Type B pancreatic cell (in vitro differentiated cells): ENCODE measurements around the gene ESX1. TPM values are rescaled to one million over a fixed set of nuclear protein-coding genes. Genes with fewer than 3 reads are reported as not detected.

ENCODE experiments used
- DNase-seq: peaks from one replicate; pipeline ENCODE4 v3.0.0; 2021; ENCODE audit warnings: mixed read lengths; ENCODE audit not compliant: unreplicated experiment; ENCODE audit errors: extremely low spot score
- H3K27ac Mint-ChIP-seq: 2 replicates; pipeline ENCODE4 v1.8.0; 2021; ENCODE audit warnings: mild to moderate bottlenecking, mixed read lengths
- H3K27me3 Mint-ChIP-seq: 2 replicates; pipeline ENCODE4 v1.8.0; 2021; ENCODE audit warnings: mixed read lengths
- H3K36me3 Mint-ChIP-seq: 2 replicates; pipeline ENCODE4 v1.8.0; 2021; ENCODE audit warnings: mixed read lengths
- H3K4me1 Mint-ChIP-seq: one replicate; pipeline ENCODE4 v1.8.0; 2021; ENCODE audit warnings: mixed read lengths; ENCODE audit not compliant: unreplicated experiment
- H3K4me3 Mint-ChIP-seq: 2 replicates; pipeline ENCODE4 v1.8.0; 2021; ENCODE audit warnings: mild to moderate bottlenecking, mixed read lengths
- H3K9me3 Mint-ChIP-seq: 2 replicates; pipeline ENCODE4 v1.8.0; 2021; ENCODE audit warnings: mixed read lengths
- total RNA-seq: library from RNA; stranded (reverse); gene quantifications from 2 replicates; pipeline ENCODE4 v1.2.1, GENCODE V29; 2021; ENCODE audit warnings: low replicate concordance
- TF ChIP-seq, protein P1 (sequence below): fragments of 200-600 bp; sonication (generic); conservative IDR thresholded peaks from 2 replicates; pipeline ENCODE4 v1.5.0; 2021; ENCODE audit warnings: antibody characterized with exemption, mild to moderate bottlenecking

Gene ESX1
- total RNA-seq, 1 donor from 2014 or later: 0.19 TPM

DNA sequence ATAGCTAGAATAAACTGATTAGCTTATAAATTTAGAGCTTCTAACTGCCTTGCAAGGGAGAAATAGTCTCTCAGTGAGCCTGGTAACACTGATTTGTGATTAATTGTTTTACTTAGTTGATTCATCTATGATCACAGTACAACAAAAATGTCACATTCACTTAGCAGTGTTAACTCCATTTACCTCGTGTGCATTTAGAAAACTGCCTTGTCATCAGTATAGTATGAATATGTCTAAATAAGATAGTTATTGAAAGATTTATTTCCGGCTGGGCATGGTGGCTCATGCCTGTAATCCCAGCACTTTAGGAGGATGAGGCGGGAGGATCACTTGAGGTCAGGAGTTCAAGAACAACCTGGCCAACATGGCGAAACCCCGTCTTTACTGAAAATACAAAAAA, 49.2 kb downstream of the ESX1 start:
- H3K4me1 Mint-ChIP-seq: no peaks in the 10 kb centered on the region
- TF ChIP-seq, protein P1, sequence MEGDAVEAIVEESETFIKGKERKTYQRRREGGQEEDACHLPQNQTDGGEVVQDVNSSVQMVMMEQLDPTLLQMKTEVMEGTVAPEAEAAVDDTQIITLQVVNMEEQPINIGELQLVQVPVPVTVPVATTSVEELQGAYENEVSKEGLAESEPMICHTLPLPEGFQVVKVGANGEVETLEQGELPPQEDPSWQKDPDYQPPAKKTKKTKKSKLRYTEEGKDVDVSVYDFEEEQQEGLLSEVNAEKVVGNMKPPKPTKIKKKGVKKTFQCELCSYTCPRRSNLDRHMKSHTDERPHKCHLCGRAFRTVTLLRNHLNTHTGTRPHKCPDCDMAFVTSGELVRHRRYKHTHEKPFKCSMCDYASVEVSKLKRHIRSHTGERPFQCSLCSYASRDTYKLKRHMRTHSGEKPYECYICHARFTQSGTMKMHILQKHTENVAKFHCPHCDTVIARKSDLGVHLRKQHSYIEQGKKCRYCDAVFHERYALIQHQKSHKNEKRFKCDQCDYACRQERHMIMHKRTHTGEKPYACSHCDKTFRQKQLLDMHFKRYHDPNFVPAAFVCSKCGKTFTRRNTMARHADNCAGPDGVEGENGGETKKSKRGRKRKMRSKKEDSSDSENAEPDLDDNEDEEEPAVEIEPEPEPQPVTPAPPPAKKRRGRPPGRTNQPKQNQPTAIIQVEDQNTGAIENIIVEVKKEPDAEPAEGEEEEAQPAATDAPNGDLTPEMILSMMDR: no peak
- DNase-seq: no peak
- H3K4me3 Mint-ChIP-seq: no peak overlapping the region
- no peaks in the 10 kb centered on the region for H3K36me3 Mint-ChIP-seq
- H3K27me3 Mint-ChIP-seq: no peaks in the 10 kb centered on the region
- no peak overlapping the region for H3K27ac Mint-ChIP-seq
- no peaks in the 10 kb centered on the region for H3K9me3 Mint-ChIP-seq

Other genes with a start within 250 kb of the ESX1 start
- gene H2BW1, start 241.2 kb downstream of the ESX1 start, total RNA-seq: not detected in 2 replicates
- gene H2BW2, start 215.0 kb downstream of the ESX1 start, total RNA-seq: not detected in 2 replicates
- 4.4 and 16.5 TPM in 2 replicates for gene TMSB15C, start 178.7 kb downstream of the ESX1 start, total RNA-seq
- 2.6 and 9.0 TPM in 2 replicates for gene ZCCHC18, start 142.4 kb downstream of the ESX1 start, total RNA-seq
- 8.8 and 9.3 TPM in 2 replicates for gene SLC25A53, start 97.9 kb downstream of the ESX1 start, total RNA-seq
- gene FAM199X, start 88.5 kb downstream of the ESX1 start, total RNA-seq: 17.4 and 18.5 TPM in 2 replicates